Measurements from ENCODE around the gene NELL1. TPM values are rescaled to one million over a fixed set of nuclear protein-coding genes. Genes with fewer than 3 reads are reported as not detected.

The NELL1 gene
- total RNA-seq, 1 donor from 2014 or later = 0.29 TPM

- no peak for TF ChIP-seq CTCF (IDR thresholded peaks at IDR 0.05; ENCODE audit: partially characterized antibody, unreplicated experiment)
- DNase-seq = no peak
- Mint-ChIP-seq H3K27ac (ENCODE audit: unreplicated experiment) (no peak overlapping the region), H3K4me1 (ENCODE audit: low read depth, unreplicated experiment) (no peaks in the 10 kb centered on the region), H3K27me3 (ENCODE audit: unreplicated experiment) (peaks cover 5% of the 10 kb centered on the region), H3K9me3 (ENCODE audit: unreplicated experiment) (peaks cover 2% of the 10 kb centered on the region), H3K4me3 (ENCODE audit: unreplicated experiment) (no peak overlapping the region), H3K36me3 (ENCODE audit: unreplicated experiment) (no peaks in the 10 kb centered on the region)
Observed at GRCh38 chr11:20644360-20644759, 25.0 kb upstream of the NELL1 start.

- Mint-ChIP-seq H3K27ac (ENCODE audit: unreplicated experiment) (no peak overlapping the region), H3K4me1 (ENCODE audit: low read depth, unreplicated experiment) (no peaks in the 10 kb centered on the region), H3K9me3 (ENCODE audit: unreplicated experiment) (no peaks in the 10 kb centered on the region), H3K4me3 (ENCODE audit: unreplicated experiment) (no peak overlapping the region), H3K36me3 (ENCODE audit: unreplicated experiment) (no peaks in the 10 kb centered on the region), H3K27me3 (ENCODE audit: unreplicated experiment) (peaks cover 4% of the 10 kb centered on the region)
- TF ChIP-seq CTCF (IDR thresholded peaks at IDR 0.05; ENCODE audit: partially characterized antibody, unreplicated experiment) = peak; percentile 95
- peak; percentile 35 for DNase-seq
Observed at GRCh38 chr11:20647976-20648565, 21.3 kb upstream of the NELL1 start.

GRCh38 chr11:20652150-20652806 is 17.1 kb upstream of the NELL1 start:
- Mint-ChIP-seq H3K27me3 (ENCODE audit: unreplicated experiment) (peaks cover 2% of the 10 kb centered on the region), H3K36me3 (ENCODE audit: unreplicated experiment) (no peaks in the 10 kb centered on the region), H3K27ac (ENCODE audit: unreplicated experiment) (no peak overlapping the region), H3K9me3 (ENCODE audit: unreplicated experiment) (no peaks in the 10 kb centered on the region), H3K4me1 (ENCODE audit: low read depth, unreplicated experiment) (peaks cover 4% of the 10 kb centered on the region), H3K4me3 (ENCODE audit: unreplicated experiment) (no peak overlapping the region)
- no peak for TF ChIP-seq CTCF (IDR thresholded peaks at IDR 0.05; ENCODE audit: partially characterized antibody, unreplicated experiment)
- DNase-seq = no peak

GRCh38 chr11:20654038-20654437 is 15.3 kb upstream of the NELL1 start:
- Mint-ChIP-seq H3K27me3 (ENCODE audit: unreplicated experiment) (peaks cover 2% of the 10 kb centered on the region), H3K27ac (ENCODE audit: unreplicated experiment) (no peak overlapping the region), H3K4me3 (ENCODE audit: unreplicated experiment) (no peak overlapping the region), H3K36me3 (ENCODE audit: unreplicated experiment) (no peaks in the 10 kb centered on the region), H3K4me1 (ENCODE audit: low read depth, unreplicated experiment) (peaks cover 4% of the 10 kb centered on the region), H3K9me3 (ENCODE audit: unreplicated experiment) (no peaks in the 10 kb centered on the region)
- no peak for DNase-seq
- no peak for TF ChIP-seq CTCF (IDR thresholded peaks at IDR 0.05; ENCODE audit: partially characterized antibody, unreplicated experiment)

GRCh38 chr11:20656901-20657300 is 12.5 kb upstream of the NELL1 start:
- no peak for DNase-seq
- Mint-ChIP-seq H3K27ac (ENCODE audit: unreplicated experiment) (no peak overlapping the region), H3K4me3 (ENCODE audit: unreplicated experiment) (no peak overlapping the region)

More at GRCh38 chr11:20656901-20657300, 12.5 kb upstream of the NELL1 start:
- Mint-ChIP-seq H3K4me1 (ENCODE audit: low read depth, unreplicated experiment) (peaks cover 4% of the 10 kb centered on the region), H3K27me3 (ENCODE audit: unreplicated experiment) (peaks cover 5% of the 10 kb centered on the region), H3K36me3 (ENCODE audit: unreplicated experiment) (no peaks in the 10 kb centered on the region), H3K9me3 (ENCODE audit: unreplicated experiment) (no peaks in the 10 kb centered on the region)
- no peak for TF ChIP-seq CTCF (IDR thresholded peaks at IDR 0.05; ENCODE audit: partially characterized antibody, unreplicated experiment)
